ENCODE results near the gene ABHD17A.

ABHD17A gene

DNA sequence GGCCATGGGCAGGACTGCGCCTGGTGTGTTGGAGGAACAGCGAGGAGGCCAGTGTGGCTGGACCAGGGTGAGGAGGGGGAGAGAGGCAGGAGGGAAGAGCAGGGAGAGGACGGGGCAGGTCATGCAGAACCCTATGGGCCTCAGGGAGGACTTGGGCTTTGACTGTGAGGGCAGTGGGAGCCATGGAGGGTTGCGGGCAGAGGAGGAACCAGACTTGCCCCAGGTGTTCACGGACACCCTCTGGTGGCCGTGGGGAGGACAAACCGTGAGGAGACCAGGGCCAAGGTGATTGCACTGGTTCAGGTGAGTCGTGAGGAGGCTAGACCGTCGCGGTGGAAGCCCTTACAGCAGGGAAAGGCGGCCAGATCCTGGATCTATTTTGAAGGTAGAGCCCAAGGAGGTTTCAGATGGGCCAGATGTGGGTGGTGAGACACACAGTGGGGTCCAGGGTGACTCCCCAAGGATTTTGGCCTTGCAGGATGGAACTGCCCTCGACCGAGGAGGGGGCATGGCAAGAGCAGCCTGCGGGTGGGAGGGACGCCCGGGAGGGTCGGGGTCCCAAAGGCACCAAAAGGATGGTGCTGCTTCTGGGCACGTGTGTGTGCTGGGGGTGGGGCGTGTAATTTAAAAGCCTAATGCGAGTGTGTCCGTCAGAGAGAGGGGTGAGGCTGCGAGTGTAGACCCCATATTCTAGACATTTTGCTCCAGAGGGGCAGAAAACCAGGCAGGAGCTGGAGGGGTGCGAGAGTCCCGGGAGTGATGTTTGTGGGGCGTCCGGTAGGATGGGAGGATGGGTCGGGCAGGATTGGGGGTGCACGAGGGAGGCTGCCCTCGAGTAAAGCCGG lies 34.3 kb downstream of the ABHD17A start:
- WGBS (ENCODE audit: insufficient coverage): 71% methylated on average over 25 of the region's 31 CpGs
- peaks cover 5 to 84% (median 76%) of the 10 kb centered on the region in 4 experiments for H3K4me1 ChIP-seq (ENCODE audit: control extremely low read depth in 1 of 4, control insufficient read depth in 4 of 4, insufficient read depth in 4 of 4, low read length in 3 of 4)

GRCh38 chr19:1849886-1850398 lies 35.4 kb downstream of the ABHD17A start:
- Histone ChIP-seq H3K27me3 (replicated peaks in 2 of 5; ENCODE audit: control insufficient read depth in 4 of 5, insufficient read depth in 5 of 5, low read length in 4 of 5) (no peaks in the 10 kb centered on the region), H3K4me1 (ENCODE audit: control extremely low read depth in 1 of 4, control insufficient read depth in 4 of 4, insufficient read depth in 4 of 4, low read length in 3 of 4) (peaks cover 5 to 84% (median 71%) of the 10 kb centered on the region in 4 experiments), H3K4me3 (ENCODE audit: control insufficient read depth in 1 of 7, extremely low read depth in 1 of 7, insufficient read depth in 4 of 7, low read depth in 2 of 7, low read length in 6 of 7) (no peak overlapping the region), H3K27ac (ENCODE audit: insufficient read depth in 1 of 2, low read depth in 1 of 2, low read length in 2 of 2, poor library complexity in 1 of 2, severe bottlenecking in 2 of 2) (no peak overlapping the region), H3K36me3 (ENCODE audit: control insufficient read depth in 4 of 4, insufficient read depth in 4 of 4, low read length in 3 of 4) (peaks cover 0 to 36% (median 6%) of the 10 kb centered on the region in 4 experiments), H3K9me3 (ENCODE audit: control extremely low read depth in 1 of 5, control insufficient read depth in 4 of 5, insufficient read depth in 2 of 5, low read depth in 1 of 5, low read length in 4 of 5) (no peaks in the 10 kb centered on the region)
- CTCF ChIA-PET: interaction anchor here (5.7 kb wide), 1 partner anchor 11 kb away, joined by 50 read pairs; no protein-coding TSS in a partner anchor
- WGBS (ENCODE audit: insufficient coverage): 90% methylated on average over 9 of the region's 10 CpGs
- DNase-seq: no peak
- POLR2A ChIA-PET: interaction anchor here (1.7 kb wide), 1 partner anchor 14 kb away, joined by 5 read pairs; no protein-coding TSS in a partner anchor

More for the DNA sequence above, 34.3 kb downstream of the ABHD17A start:
- H3K9me3 ChIP-seq (ENCODE audit: control extremely low read depth in 1 of 5, control insufficient read depth in 4 of 5, insufficient read depth in 2 of 5, low read depth in 1 of 5, low read length in 4 of 5): no peaks in the 10 kb centered on the region
- peaks cover 0 to 25% (median 2%) of the 10 kb centered on the region in 4 experiments for H3K36me3 ChIP-seq (ENCODE audit: control insufficient read depth in 4 of 4, insufficient read depth in 4 of 4, low read length in 3 of 4)
- peak overlapping the region in 1 of 2 experiments; percentile 68 for H3K27ac ChIP-seq (ENCODE audit: insufficient read depth in 1 of 2, low read depth in 1 of 2, low read length in 2 of 2, poor library complexity in 1 of 2, severe bottlenecking in 2 of 2)
- no peak for DNase-seq
- CTCF ChIA-PET: interaction anchor here (1.2 to 5.7 kb wide), 2 partner anchors 12 to 25 kb away, joined by 5 to 50 read pairs; no protein-coding TSS in a partner anchor
- peak overlapping the region in 5 of 7 experiments; percentile 29 to 75 (median 65) for H3K4me3 ChIP-seq (ENCODE audit: control insufficient read depth in 1 of 7, extremely low read depth in 1 of 7, insufficient read depth in 4 of 7, low read depth in 2 of 7, low read length in 6 of 7)
- no peaks in the 10 kb centered on the region for H3K27me3 ChIP-seq (replicated peaks in 2 of 5; ENCODE audit: control insufficient read depth in 4 of 5, insufficient read depth in 5 of 5, low read length in 4 of 5)
- POLR2A ChIA-PET: interaction anchor here (1.1 kb wide), 1 partner anchor 25 kb away, joined by 3 read pairs; no protein-coding TSS in a partner anchor

DNA sequence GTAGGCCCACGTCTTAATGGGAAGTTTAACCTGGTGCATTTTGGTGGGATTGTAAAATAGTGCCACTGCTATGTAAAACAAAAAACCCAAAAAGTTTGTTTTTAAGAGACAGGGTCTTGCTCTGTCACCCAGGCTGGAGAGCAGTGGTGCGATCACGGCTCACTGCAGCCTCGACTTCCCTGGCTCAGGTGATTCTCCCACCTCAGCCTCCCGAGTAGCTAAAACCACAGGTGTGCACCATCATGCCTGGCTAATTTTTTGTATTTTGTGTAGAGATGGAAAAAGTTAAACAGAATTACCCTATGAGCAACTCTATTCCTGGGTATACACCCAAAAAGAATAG lies 36.2 kb downstream of the ABHD17A start:
- Histone ChIP-seq H3K27me3 (replicated peaks in 2 of 5; ENCODE audit: control insufficient read depth in 4 of 5, insufficient read depth in 5 of 5, low read length in 4 of 5) (no peaks in the 10 kb centered on the region), H3K4me3 (ENCODE audit: control insufficient read depth in 1 of 7, extremely low read depth in 1 of 7, insufficient read depth in 4 of 7, low read depth in 2 of 7, low read length in 6 of 7) (peak overlapping the region in 1 of 7 experiments; percentile 32), H3K9me3 (ENCODE audit: control extremely low read depth in 1 of 5, control insufficient read depth in 4 of 5, insufficient read depth in 2 of 5, low read depth in 1 of 5, low read length in 4 of 5) (no peaks in the 10 kb centered on the region), H3K4me1 (ENCODE audit: control extremely low read depth in 1 of 4, control insufficient read depth in 4 of 4, insufficient read depth in 4 of 4, low read length in 3 of 4) (peaks cover 5 to 76% (median 67%) of the 10 kb centered on the region in 4 experiments), H3K36me3 (ENCODE audit: control insufficient read depth in 4 of 4, insufficient read depth in 4 of 4, low read length in 3 of 4) (peaks cover 0 to 43% (median 9%) of the 10 kb centered on the region in 4 experiments), H3K27ac (ENCODE audit: insufficient read depth in 1 of 2, low read depth in 1 of 2, low read length in 2 of 2, poor library complexity in 1 of 2, severe bottlenecking in 2 of 2) (peak overlapping the region in 1 of 2 experiments; percentile 99)
- CTCF ChIA-PET: interaction anchor here (1.0 to 5.7 kb wide), 2 partner anchors 8 to 10 kb away, joined by 3 to 50 read pairs; no protein-coding TSS in a partner anchor
- DNase-seq: no peak
- 69% methylated on average over 4 of the region's 5 CpGs for WGBS (ENCODE audit: insufficient coverage)
- POLR2A ChIA-PET: interaction anchor here (1.7 kb wide), 1 partner anchor 13 kb away, joined by 5 read pairs; no protein-coding TSS in a partner anchor

DNA sequence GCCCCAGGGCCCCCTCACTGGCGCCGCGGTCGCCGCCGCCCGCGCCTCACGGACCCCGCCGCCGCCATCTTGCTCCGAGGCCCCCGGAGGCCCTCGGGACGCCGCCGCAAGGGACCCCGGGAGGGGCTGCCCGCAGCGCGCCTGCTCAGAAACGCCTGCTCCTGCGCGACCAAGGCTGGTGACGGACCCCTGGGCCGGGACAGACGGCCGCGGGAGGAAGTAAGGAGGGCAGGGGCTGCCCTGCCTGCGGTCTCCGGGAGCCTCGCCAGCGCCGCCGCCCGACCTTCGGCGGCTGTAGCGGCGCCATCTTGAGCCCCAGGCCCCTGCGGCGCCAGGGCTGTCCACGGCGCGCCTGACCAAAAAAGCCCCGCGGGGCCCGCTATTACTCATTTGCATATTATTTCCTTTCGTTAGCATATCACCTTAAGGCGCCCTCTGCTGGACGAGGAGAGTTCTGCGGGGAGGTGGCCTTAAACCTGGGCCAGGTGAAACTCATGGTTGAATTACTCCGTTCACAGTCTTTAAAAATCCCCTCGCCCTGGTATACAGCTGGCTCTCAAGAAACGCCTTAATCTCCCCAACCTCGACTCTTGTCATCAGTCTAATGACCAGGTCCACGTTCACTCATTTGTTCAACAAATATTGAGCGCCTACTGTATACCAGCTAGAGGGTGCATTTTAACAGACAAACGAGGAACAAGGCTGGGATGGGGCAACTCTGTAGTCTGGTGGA lies 36.7 kb downstream of the ABHD17A start, which contains the start of gene REXO1:
REXO1 (minus strand) TSS at position 85 of the 733 bp plus-strand sequence. CDS start 125 bp downstream, outside the sequence.
- Histone ChIP-seq H3K4me3 (ENCODE audit: control insufficient read depth in 1 of 7, extremely low read depth in 1 of 7, insufficient read depth in 4 of 7, low read depth in 2 of 7, low read length in 6 of 7) (peak within 1 kb of the TSS; percentile 61 to 100 (median 90)), H3K27me3 (replicated peaks in 2 of 5; ENCODE audit: control insufficient read depth in 4 of 5, insufficient read depth in 5 of 5, low read length in 4 of 5) (no peaks in the 10 kb centered on the region), H3K4me1 (ENCODE audit: control extremely low read depth in 1 of 4, control insufficient read depth in 4 of 4, insufficient read depth in 4 of 4, low read length in 3 of 4) (peaks cover 5 to 73% (median 62%) of the 10 kb centered on the region in 4 experiments), H3K27ac (ENCODE audit: insufficient read depth in 1 of 2, low read depth in 1 of 2, low read length in 2 of 2, poor library complexity in 1 of 2, severe bottlenecking in 2 of 2) (peak within 1 kb of the TSS; percentile 96 to 99), H3K36me3 (ENCODE audit: control insufficient read depth in 4 of 4, insufficient read depth in 4 of 4, low read length in 3 of 4) (peaks cover 0 to 48% (median 10%) of the 10 kb centered on the region in 4 experiments), H3K9me3 (ENCODE audit: control extremely low read depth in 1 of 5, control insufficient read depth in 4 of 5, insufficient read depth in 2 of 5, low read depth in 1 of 5, low read length in 4 of 5) (no peaks in the 10 kb centered on the region)
- under 1% methylated on average over 52 of the region's 60 CpGs for WGBS (ENCODE audit: insufficient coverage)
- peak; percentile 95 to 97 (median 97) for DNase-seq
- CTCF ChIA-PET: interaction anchor here (1.0 to 5.7 kb wide), 2 partner anchors 9 kb away, joined by 3 to 50 read pairs; no protein-coding TSS in a partner anchor
- POLR2A ChIA-PET: interaction anchor here (1.7 kb wide), 1 partner anchor 12 kb away, joined by 5 read pairs; no protein-coding TSS in a partner anchor

GRCh38 chr19:1847684-1848398 lies 37.5 kb downstream of the ABHD17A start:
- peak in 2 of 3 donors; percentile 27 to 36 for DNase-seq
- under 1% methylated on average over 39 of the region's 72 CpGs for WGBS (ENCODE audit: insufficient coverage)
- ChIA-PET POLR2A (no interaction called here), CTCF (interaction anchor here (2.4 to 3.3 kb wide), 2 partner anchors 11 to 22 kb away, joined by 12 to 21 read pairs; no protein-coding TSS in a partner anchor)
- Histone ChIP-seq H3K27ac (ENCODE audit: insufficient read depth in 1 of 2, low read depth in 1 of 2, low read length in 2 of 2, poor library complexity in 1 of 2, severe bottlenecking in 2 of 2) (peak overlapping the region; percentile 96 to 99), H3K36me3 (ENCODE audit: control insufficient read depth in 4 of 4, insufficient read depth in 4 of 4, low read length in 3 of 4) (peaks cover 0 to 47% (median 10%) of the 10 kb centered on the region in 4 experiments), H3K9me3 (ENCODE audit: control extremely low read depth in 1 of 5, control insufficient read depth in 4 of 5, insufficient read depth in 2 of 5, low read depth in 1 of 5, low read length in 4 of 5) (no peaks in the 10 kb centered on the region), H3K4me3 (ENCODE audit: control insufficient read depth in 1 of 7, extremely low read depth in 1 of 7, insufficient read depth in 4 of 7, low read depth in 2 of 7, low read length in 6 of 7) (peak overlapping the region; percentile 61 to 100 (median 90)), H3K4me1 (ENCODE audit: control extremely low read depth in 1 of 4, control insufficient read depth in 4 of 4, insufficient read depth in 4 of 4, low read length in 3 of 4) (peaks cover 5 to 66% (median 56%) of the 10 kb centered on the region in 4 experiments), H3K27me3 (replicated peaks in 2 of 5; ENCODE audit: control insufficient read depth in 4 of 5, insufficient read depth in 5 of 5, low read length in 4 of 5) (no peaks in the 10 kb centered on the region)

DNA sequence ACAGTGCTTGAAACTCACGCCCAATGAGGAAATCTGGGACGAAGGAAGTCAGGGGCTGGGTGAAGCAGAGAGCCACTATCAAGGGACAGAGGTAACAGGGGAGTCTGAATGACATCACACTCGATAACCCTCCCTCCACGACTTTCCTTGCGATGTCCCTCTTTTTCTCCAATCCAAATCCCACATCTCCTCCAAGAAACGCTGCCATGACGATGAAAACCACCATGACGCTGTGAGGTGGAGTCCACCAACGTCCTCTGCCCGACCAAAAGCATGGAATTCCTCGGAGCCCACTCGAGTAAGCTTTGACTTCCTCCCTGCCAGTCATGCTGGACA lies 38.0 kb downstream of the ABHD17A start:
- no peak for DNase-seq
- Histone ChIP-seq H3K36me3 (ENCODE audit: control insufficient read depth in 4 of 4, insufficient read depth in 4 of 4, low read length in 3 of 4) (peaks cover 0 to 47% (median 10%) of the 10 kb centered on the region in 4 experiments), H3K27me3 (replicated peaks in 2 of 5; ENCODE audit: control insufficient read depth in 4 of 5, insufficient read depth in 5 of 5, low read length in 4 of 5) (no peaks in the 10 kb centered on the region), H3K4me3 (ENCODE audit: control insufficient read depth in 1 of 7, extremely low read depth in 1 of 7, insufficient read depth in 4 of 7, low read depth in 2 of 7, low read length in 6 of 7) (peak overlapping the region; percentile 61 to 100 (median 90)), H3K27ac (ENCODE audit: insufficient read depth in 1 of 2, low read depth in 1 of 2, low read length in 2 of 2, poor library complexity in 1 of 2, severe bottlenecking in 2 of 2) (peak overlapping the region; percentile 96 to 99), H3K9me3 (ENCODE audit: control extremely low read depth in 1 of 5, control insufficient read depth in 4 of 5, insufficient read depth in 2 of 5, low read depth in 1 of 5, low read length in 4 of 5) (no peaks in the 10 kb centered on the region), H3K4me1 (ENCODE audit: control extremely low read depth in 1 of 4, control insufficient read depth in 4 of 4, insufficient read depth in 4 of 4, low read length in 3 of 4) (peaks cover 5 to 66% (median 51%) of the 10 kb centered on the region in 4 experiments)
- ChIA-PET CTCF (interaction anchor here (0.9 to 3.3 kb wide), 3 partner anchors 10 to 22 kb away, joined by 4 to 21 read pairs (median 12); no protein-coding TSS in a partner anchor), POLR2A (no interaction called here)
- WGBS (ENCODE audit: insufficient coverage): 4% methylated on average over 11 of the region's 12 CpGs
